Left colon (tissue), 2 donors: ENCODE results near the gene BCAS1. TPM values are rescaled to one million over a fixed set of nuclear protein-coding genes. Genes with fewer than 3 reads are reported as not detected.

Experiments
- ATAC-seq: fragments of 200-7000 bp; cut with Tn5 transposase; one replicate; pipeline ENCODE4 v1.9.1; 2020; ENCODE audit warnings: mild to moderate bottlenecking, moderate library complexity
- DNase-seq, 2 donors: peaks; one replicate each; pipeline ENCODE4 v3.0.0-alpha.2; 2020
- intact Hi-C, 2 donors: fragments of 100-400 bp; cut with DNase I in 1 of 2; cut with micrococcal nuclease in 1 of 2; formaldehyde crosslinking; loops; one replicate each; pipeline versions ENCODE4 v1.11.2 to v1.14.0; 2022; cut with DNase I, micrococcal nuclease
- total RNA-seq, 2 donors: library from RNA; stranded (reverse); fragmentation: NEBNext Ultra II Directional; extraction: Animal tissue kit (Norgen Biotek cat#: 25700); gene quantifications; one replicate each; pipeline ENCODE4 v1.2.1, GENCODE V29; 2021
- donor health status: DM: no; HTN: no; CAD: no.
- donor health status: DM: yes; HTN: yes; CAD: no.

BCAS1 gene
- total RNA-seq, 2 donors from 2014 or later, result 149 to 152 TPM

GRCh38 chr20:54062812-54063280 lies 7.5 kb downstream of the BCAS1 start:
- ATAC-seq (peak; percentile 13), DNase-seq (no peak)
- intact Hi-C loops, result loop anchor here in 1 of 2 donors (10.0 kb wide), 1 partner anchor 118 kb away; no protein-coding TSS in a partner anchor

GRCh38 chr20:54061101-54061881 lies 9.1 kb downstream of the BCAS1 start:
- intact Hi-C loops, result loop anchor here in 1 of 2 donors (10.0 kb wide), 1 partner anchor 116 kb away; no protein-coding TSS in a partner anchor
- no peak for ATAC-seq
- no peak for DNase-seq

- ATAC-seq (peak; percentile 73), DNase-seq (no peak)
- intact Hi-C loops, result loop anchor here in 1 of 2 donors (10.0 kb wide), 2 partner anchors 115 to 485 kb away; no protein-coding TSS in a partner anchor
Observed at GRCh38 chr20:54059691-54060364, 10.6 kb downstream of the BCAS1 start.

GRCh38 chr20:54058420-54059139 lies 11.8 kb downstream of the BCAS1 start:
- intact Hi-C loops, result loop anchor here in 1 of 2 donors (10.0 kb wide), 1 partner anchor 484 kb away; no protein-coding TSS in a partner anchor
- no peak for ATAC-seq
- DNase-seq, result no peak

GRCh38 chr20:54056762-54057639 lies 13.4 kb downstream of the BCAS1 start:
- ATAC-seq (no peak), DNase-seq (no peak)
- intact Hi-C loops, result loop anchor here in 1 of 2 donors (10.0 kb wide), 1 partner anchor 482 kb away; no protein-coding TSS in a partner anchor

GRCh38 chr20:54054516-54054915 lies 15.9 kb downstream of the BCAS1 start:
- intact Hi-C loops, result loop anchor here in 1 of 2 donors (10.0 kb wide), 1 partner anchor 480 kb away; no protein-coding TSS in a partner anchor
- peak in 1 of 2 donors; percentile 30 for DNase-seq
- ATAC-seq, result peak; percentile 82

GRCh38 chr20:54051068-54051467 lies 19.3 kb downstream of the BCAS1 start:
- intact Hi-C loops, result loop anchor here in 1 of 2 donors (10.0 kb wide), 1 partner anchor 476 kb away; no protein-coding TSS in a partner anchor
- DNase-seq, result no peak
- no peak for ATAC-seq

- intact Hi-C loops, result no loop called here
- ATAC-seq (no peak), DNase-seq (no peak)
Observed at GRCh38 chr20:54048891-54049545, 21.4 kb downstream of the BCAS1 start.

GRCh38 chr20:54048481-54048880 lies 21.9 kb downstream of the BCAS1 start:
- intact Hi-C loops, result no loop called here
- no peak for ATAC-seq
- DNase-seq, result no peak

- DNase-seq (no peak), ATAC-seq (no peak)
- intact Hi-C loops, result no loop called here
Observed at GRCh38 chr20:54047720-54048119, 22.7 kb downstream of the BCAS1 start.

- intact Hi-C loops, result no loop called here
- DNase-seq, result no peak
- ATAC-seq, result no peak
Observed at GRCh38 chr20:54047048-54047447, 23.3 kb downstream of the BCAS1 start.

- ATAC-seq (no peak), DNase-seq (no peak)
- intact Hi-C loops, result no loop called here
Observed at GRCh38 chr20:54044156-54044555, 26.2 kb downstream of the BCAS1 start.

GRCh38 chr20:54043076-54043967 lies 27.1 kb downstream of the BCAS1 start:
- intact Hi-C loops, result no loop called here
- no peak for ATAC-seq
- DNase-seq, result no peak

- no peak for ATAC-seq
- DNase-seq, result no peak
- intact Hi-C loops, result no loop called here
Observed at GRCh38 chr20:54042021-54042420, 28.4 kb downstream of the BCAS1 start.

GRCh38 chr20:54041336-54041735 lies 29.1 kb downstream of the BCAS1 start:
- intact Hi-C loops, result no loop called here
- ATAC-seq, result no peak
- no peak for DNase-seq

- no peak for ATAC-seq
- intact Hi-C loops, result no loop called here
- DNase-seq, result no peak
Observed at GRCh38 chr20:54040531-54040930, 29.9 kb downstream of the BCAS1 start.

- DNase-seq (no peak), ATAC-seq (peak; percentile 48)
- intact Hi-C loops, result no loop called here
Observed at GRCh38 chr20:54038961-54039360, 31.4 kb downstream of the BCAS1 start.
